GM21737 (cell line): ENCODE data around the gene DLGAP1.
"Not testable (repeated sequence)": the region's sequence is repeated elsewhere in the genome, so short reads cannot be mapped to it uniquely, and the experiment has no call there.

Experiments used
- ATAC-seq: cut with Tn5 transposase; IDR thresholded peaks from one replicate; pipeline ENCODE4 v1.9.1; 2021; ENCODE audit warnings: mild to moderate bottlenecking, moderate library complexity; ENCODE audit not compliant: unreplicated experiment

The DLGAP1 gene

DNA sequence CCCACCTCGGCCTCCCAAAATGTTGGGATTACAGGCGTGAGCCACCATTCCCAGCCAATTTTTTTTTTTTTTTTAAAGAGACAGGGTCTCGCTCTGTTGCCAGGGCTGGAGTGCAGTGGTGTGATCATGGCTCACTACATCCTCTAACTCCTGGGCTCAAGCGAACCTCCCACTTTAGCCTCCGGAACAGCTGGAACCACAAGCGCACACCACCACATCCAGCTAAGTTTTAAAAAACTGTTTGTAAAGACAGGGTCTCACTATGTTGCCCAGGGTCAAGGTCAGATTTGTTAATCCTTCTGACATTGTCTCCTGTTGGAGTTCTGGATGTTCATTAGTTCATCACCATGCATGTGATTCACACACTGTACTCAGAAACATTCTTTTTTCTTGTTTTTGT lies 855.2 kb downstream of the DLGAP1 start:
- no peak for ATAC-seq

- no peak for ATAC-seq
Observed at GRCh38 chr18:3599195-3599594, 855.9 kb downstream of the DLGAP1 start.

DNA sequence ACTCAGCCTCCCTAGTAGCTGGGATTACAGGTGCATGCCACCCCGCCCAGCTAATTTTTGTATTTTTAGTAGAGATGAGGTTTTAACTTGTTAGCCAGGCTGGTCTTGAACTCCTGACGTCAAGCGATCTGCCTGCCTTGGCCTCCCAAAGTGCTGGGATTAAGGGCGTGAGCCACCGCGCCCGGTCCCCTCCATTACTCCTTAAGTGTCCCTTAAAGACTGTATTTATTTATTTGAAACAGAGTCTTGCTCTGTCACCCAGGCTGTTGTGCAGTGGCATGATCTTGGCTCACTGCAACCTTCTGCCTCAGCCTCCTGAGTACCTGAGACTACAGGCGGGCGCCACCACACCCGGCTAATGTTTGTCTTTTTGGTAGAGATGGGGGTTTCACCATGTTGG lies 856.5 kb downstream of the DLGAP1 start:
- ATAC-seq: no peak

DNA sequence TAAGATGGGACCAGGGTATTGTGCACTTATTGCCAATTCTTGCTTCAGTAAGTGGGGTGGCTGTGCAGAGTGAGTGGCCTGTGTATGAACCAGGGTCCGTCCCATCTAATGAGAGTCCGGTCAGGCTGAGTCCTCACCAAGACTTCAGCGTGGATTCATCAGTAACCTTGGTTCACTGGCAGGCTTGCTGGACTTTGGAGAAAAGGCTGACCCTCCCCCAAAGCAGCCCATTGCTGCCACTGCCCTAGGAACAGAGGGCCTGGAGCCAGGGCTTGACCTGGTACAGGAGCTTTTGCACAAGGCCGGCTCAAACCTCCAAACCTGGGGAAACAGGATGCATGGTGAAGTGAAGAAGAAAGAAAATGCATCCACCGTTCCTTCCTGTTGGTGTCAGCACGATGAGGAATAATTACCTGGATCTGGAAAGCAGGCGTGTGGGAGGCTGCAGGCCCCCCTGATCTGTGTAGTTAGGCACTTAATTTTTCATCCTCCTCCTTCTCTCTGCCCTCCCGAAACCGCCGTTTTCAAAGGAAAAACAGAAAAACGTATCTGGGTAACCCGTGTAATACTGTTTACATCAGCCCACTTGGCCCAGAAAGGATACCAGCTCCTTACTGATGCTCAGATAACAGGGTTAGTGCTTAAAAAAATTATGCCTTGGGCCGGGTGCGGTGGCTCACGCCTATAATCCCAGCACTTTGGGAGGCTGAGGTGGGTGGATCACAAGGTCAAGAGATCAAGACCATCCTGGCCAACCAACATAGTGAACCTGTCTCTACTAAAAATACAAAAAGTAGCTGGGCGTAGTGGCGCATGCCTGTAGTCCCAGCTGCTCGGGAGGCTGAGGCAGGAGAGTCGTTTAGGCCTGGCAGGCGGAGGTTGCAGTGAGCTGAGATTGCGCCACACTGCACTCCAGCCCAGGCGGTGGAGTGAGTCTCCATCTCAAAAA lies 857.4 kb downstream of the DLGAP1 start:
- ATAC-seq: no peak

GRCh38 chr18:3596637-3597384 lies 858.3 kb downstream of the DLGAP1 start:
- peak; percentile 23 for ATAC-seq

DNA sequence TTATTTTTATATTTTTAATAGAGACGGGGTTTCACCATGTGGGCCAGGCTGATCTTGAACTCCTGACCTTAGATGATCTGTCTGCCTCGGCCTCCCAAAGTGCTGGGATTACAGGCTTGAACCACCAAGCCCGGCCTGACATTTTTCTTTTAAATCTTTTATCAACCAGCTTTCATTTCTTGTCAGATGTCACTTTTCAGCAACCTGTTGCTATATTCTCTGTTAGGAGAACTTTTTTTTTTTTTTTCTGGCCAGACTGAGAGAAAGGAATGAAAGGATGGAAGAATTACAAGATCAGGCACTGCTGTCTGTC lies 858.8 kb downstream of the DLGAP1 start:
- ATAC-seq: no peak

- ATAC-seq: peak; percentile 50
Observed at GRCh38 chr18:3595369-3596273, 859.5 kb downstream of the DLGAP1 start.

DNA sequence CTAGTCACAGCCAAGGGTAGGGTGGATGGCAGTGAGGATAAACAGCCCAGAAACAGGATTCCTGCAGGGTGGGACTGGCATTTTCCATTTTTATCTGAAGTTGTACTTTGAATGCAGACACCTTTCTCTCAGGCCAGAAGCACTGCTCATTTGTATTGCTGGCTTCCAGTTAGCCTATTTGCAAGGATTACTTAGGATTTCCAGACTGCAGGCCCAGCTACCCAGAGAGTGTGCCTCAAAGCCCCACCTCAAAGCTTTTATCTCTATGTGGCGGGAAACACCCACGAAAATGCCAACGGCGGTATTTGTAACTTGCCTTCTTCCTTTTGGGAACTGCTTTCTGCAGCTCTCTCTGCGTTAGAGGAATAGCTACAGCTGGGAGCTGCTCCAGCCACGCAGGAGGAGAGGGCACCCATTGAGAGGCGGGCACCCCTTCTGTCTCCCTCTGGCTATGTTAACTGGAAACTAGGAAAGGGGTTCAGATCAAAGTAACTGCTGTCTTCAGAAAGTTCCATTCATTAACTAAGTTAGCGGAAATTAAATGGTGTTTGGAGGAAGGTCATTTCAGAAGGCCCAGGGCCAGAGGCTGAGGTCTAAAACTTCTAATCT lies 860.2 kb downstream of the DLGAP1 start:
- no peak for ATAC-seq

- peak; percentile 47 for ATAC-seq
Observed at GRCh38 chr18:3593904-3594759, 861.0 kb downstream of the DLGAP1 start.

DNA sequence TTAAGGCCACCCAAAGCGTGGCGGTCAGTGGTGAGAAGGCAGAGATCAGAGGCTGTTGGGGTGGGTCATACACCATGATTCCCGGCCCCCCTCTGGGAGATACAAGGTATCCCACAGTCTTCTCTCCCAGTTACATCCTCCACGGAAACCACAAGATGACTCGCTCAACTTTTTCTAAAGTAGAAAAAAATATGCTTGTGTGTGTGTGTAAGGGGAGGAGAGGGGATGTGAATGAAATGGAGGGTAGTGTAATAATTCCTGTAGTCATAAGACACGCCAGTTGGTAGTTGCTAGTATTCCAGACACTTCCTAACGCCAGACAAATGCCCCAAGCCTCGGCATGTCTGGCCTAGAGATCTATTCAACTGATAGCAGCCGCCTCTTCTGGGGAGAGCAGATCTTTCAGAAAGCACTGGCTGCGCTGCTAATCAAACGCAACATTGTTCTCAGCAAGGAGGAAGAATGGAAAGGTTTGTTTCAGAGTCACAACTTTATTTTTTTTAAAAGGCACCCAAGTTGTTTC lies 861.7 kb downstream of the DLGAP1 start:
- ATAC-seq: no peak

DNA sequence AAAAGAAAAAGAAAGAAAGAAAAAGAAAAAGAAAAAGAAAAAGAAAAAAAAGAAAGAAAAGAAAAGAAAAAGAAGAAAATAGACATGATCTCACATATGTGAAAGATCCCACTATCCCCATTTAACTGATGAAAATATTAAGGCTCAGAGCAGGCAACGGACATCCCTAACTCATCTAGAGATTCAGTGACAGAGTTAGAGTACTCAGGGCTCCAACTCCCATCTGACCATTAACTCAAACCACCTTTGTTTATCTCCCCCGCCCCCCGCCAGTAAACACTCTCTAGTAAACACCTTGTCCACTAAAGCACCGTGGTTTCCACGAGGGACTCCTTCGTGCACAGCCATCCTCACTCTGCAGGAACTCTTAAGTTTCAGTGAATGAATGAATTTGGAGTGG lies 862.2 kb downstream of the DLGAP1 start:
- no peak for ATAC-seq

- ATAC-seq: no peak
Observed at GRCh38 chr18:3590096-3590630, 864.9 kb downstream of the DLGAP1 start.

DNA sequence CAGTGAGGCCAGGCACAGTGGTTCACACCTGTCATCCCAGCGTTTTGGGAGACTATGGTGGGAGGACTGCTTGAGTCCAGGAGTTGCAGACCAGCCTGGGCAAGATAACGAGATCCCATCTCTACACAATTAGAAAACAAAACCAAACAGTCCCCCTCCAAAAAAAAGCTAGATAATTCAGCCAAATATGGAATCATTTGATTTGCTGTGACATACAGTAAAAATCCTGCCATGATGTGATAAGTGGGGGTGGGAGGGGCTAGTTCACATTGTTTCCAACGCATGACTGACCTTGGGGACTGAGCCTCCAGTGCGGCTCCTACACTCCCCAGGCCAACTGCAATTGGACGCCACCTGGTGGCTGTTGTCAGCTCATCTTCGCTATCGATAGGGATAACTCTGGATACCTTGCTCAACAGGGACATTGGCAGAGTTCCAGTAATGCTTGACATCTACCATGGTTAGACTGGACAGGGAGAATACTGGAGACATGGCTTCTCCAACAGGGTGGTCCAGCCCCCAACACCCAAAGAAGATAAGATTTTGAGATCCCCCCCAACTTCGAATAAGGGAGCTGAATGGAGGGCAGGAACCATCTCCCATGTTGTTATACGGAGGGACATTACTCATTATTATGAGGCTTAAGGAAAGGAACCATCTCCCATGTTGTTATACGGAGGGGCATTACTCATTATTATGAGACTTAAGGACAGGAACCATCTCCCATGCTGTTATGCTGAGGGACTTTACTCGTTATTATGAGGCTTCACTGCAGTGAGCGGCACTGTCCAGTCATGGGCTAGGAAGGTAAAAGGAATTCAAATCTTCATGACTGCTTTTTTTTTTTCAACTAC lies 869.2 kb downstream of the DLGAP1 start:
- ATAC-seq: peak; percentile 1

DNA sequence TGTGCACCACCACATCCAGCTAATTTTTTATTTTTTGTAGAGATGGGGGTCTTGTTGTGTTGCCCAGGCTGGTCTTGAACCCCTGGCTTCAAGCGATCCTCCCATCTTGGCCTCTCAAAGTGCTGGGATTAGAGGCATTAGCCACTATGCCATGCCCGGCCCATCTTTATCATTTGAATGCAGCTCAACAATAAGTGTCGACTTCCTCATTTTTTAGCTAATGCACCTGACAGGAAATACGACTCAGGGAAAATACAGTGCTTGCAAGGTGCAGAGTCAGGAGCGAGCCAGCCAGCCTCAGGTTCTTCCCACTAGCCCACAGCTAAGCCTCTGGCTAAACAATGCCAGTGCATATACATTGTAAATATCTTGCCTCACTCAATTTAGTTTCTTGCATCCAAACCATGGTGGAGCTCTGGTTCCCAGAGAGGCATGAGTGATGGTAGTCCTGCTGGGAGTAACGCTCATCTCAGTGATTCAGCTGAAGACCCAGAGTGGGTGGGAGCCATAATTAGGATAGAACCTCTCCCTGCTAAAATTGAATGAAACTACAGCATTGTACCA lies 870.1 kb downstream of the DLGAP1 start:
- ATAC-seq: no peak

DNA sequence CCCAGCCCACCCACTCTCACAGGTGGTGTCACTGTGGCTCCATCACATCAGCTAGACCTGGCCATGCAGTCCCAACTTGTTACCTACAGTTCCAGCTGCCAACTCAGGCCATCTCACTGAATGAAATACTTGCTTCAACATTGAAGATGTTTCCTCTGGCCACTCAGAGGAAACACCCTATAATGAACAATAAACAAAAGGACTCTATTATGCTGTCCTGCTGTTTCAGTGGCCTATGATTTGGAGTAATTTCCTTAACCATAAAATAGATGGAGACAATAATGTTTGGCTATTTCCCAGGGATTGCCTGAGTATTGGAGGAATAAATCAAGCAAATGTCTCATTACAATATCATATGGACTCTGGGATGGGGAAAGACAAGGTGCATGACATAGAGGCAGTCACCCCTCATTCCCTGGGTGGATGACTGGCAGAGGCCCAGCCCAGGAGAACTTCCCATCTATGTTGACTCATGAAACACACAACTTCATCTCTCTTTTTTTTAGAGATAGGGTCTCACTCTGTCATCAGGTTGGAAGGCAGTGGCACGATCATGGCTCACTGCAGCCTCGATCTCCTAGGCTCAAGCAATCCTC lies 870.7 kb downstream of the DLGAP1 start:
- no peak for ATAC-seq

DNA sequence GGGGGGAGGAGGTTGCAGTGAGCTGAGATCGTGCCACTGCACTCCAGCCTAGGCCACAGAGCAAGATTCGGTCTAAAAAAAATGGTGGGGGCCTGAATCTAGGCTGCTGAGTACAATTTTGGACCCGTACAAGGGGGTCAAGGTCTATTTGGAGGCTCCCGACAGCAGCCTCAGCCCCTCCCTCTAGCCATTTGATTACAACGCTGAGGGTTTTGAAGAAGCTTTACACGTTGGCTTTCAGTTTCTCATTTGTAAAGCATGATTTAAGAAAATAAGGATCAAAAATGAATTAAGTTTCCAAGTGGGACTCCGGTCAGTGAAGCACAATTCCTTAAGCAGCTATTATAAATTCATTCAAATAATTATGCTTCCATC lies 871.2 kb downstream of the DLGAP1 start:
- ATAC-seq: no peak

- ATAC-seq: not testable (repeated sequence)
Observed at GRCh38 chr18:3583106-3583872, 871.8 kb downstream of the DLGAP1 start.
